Dermis microvascular lymphatic vessel endothelial cell (primary cell): ENCODE results near the gene RAMP3. TPM values are rescaled to one million over a fixed set of nuclear protein-coding genes. Genes with fewer than 3 reads are reported as not detected.
"Not testable (repeated sequence)": the region's sequence is repeated elsewhere in the genome, so short reads cannot be mapped to it uniquely, and the experiment has no call there.

Experiments
- DNase-seq, 2 donors: peaks; one replicate each; pipeline versions ENCODE4 v3.0.0 to v3.0.0-alpha.2; 2010; ENCODE audit warnings: low read depth in 2 of 2
- total RNA-seq: library from RNA; depleted of rRNA; stranded (reverse); fragments of >200 nt; gene quantifications from 2 replicates; pipeline ENCODE4 v1.2.1, GENCODE V29; 2014

Gene RAMP3
- total RNA-seq, 1 donor from 2014 or later: 32.3 TPM

- DNase-seq: no peak
These were observed 897 bp upstream of the RAMP3 start for GRCh38 chr7:45156516-45157272.

- no peak for DNase-seq
These were observed 322 bp upstream of the RAMP3 start for GRCh38 chr7:45157286-45157652.

- DNase-seq: no peak
These were observed 880 bp downstream of the RAMP3 start for GRCh38 chr7:45158471-45158870.

DNA sequence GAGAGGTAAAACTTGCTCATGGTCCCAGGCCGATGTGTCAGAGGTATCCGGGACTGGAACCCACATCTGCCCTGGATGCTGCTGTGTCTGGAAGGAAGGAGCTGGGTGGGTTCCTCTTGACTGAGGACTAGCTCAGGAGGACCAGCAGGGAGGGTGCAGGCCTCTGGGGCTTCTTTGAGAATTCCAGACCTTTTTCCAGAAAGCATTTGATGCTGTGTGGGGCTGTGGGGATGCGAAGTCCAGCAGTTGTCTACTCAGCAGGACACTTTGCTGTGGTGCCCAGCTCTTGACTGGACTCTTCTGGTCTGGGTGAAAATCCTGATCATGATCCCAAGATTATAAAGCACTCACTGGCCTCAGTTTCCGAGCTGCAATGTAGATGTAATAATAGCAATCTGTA is 1.7 kb downstream of the RAMP3 start:
- DNase-seq: no peak

- no peak for DNase-seq
These were observed 2.9 kb downstream of the RAMP3 start for GRCh38 chr7:45160417-45160881.

DNA sequence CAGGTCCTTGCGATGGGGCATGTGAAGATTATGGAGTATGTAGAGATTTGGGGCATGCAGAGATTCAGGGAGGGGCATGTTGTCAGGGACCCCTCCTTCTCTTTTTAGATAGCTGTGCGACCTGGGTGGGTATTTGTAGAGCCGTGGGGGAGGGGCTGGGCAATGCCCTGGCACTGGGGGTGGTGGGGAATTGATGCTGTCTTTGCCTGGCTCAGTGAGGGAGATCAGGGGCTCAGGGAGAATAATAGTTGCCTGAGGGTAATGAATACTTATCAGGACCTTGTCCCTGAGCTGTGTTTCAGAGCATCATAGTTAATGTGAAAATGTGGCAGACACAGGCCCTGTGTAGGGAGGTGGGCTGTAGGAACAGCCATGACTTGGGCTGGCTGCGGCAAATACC is 3.5 kb downstream of the RAMP3 start:
- DNase-seq: no peak

DNA sequence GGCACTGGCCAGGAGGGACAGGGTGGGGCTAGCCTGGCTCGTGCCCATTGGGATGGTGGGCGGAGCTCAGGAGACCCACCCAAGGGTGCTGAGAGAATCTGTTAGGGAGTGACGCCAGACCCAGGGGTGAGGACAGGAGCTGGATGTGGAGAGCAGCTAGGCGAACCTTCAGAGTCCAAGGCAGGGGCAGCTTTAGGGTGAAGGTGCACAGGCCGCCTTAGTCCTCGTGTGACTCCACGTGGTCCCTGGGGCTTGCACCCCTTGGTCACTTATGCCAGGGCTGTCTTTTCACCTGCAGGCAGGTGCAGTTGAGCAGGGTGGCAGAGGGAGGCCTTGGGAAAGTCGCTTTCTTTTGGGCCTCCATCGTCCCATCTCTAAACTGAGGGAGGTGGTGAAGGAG is 4.3 kb downstream of the RAMP3 start:
- DNase-seq: no peak

GRCh38 chr7:45162311-45162845 is 4.8 kb downstream of the RAMP3 start:
- DNase-seq: no peak

GRCh38 chr7:45162943-45163691 is 5.5 kb downstream of the RAMP3 start:
- DNase-seq: no peak

DNA sequence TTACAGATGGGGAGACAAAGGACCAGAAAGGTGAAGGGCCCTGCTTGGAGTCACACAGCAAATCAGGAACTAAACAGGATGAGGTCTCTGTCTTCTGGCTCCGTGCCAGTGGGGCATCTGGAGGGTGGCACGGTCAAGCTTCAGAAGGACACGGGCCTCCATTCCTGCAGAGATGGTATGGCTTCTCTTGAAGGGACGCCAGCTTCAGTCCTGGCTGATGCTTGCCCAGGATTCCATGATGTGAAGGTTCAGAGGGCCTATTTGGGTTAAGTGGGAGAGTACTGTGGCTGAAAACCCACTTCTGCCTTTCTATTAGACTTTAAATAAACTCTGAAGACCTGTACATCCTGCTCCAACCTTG is 6.1 kb downstream of the RAMP3 start:
- DNase-seq: no peak

GRCh38 chr7:45164271-45164670 is 6.7 kb downstream of the RAMP3 start:
- DNase-seq: not testable (repeated sequence)

DNA sequence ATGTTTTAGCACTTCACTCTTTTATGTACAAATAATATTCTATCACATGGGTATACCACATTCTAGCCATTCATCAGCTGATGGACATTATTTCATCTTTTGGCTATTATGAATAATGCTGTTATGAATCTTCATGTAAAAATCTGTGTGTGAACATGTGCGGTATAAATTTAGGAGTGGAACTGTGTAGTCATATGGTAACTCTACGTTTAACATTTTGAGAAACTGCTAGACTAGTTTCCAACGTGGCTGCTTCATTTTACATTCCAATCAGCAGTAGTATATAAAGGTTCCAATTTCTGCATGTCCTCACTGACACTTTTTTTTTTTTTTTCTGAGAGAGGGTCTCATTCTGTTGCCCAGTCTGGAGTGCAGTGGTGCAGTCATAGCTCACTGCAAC is 8.3 kb downstream of the RAMP3 start:
- no peak for DNase-seq

DNA sequence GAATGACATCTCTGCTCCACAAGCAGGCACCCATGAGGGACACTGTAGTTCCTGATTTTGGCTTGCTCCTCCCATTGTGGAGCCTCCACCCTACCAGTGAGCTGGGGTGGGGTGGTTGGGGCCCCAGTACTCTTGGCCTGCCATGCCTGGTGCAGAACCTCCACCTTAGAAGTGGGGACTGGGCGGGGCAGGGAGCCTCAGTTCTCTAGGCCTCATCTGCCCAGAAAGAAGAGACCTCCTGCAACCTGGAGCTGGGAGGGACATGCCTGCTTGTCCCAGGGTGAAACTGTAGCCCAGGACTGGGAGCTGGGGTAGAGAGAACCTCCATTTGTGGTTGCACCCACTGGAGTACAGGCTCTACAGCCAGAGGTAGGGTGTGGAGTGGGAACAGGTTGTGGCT is 14.4 kb downstream of the RAMP3 start:
- DNase-seq: no peak

- no peak for DNase-seq
These were observed 16.2 kb downstream of the RAMP3 start for GRCh38 chr7:45173596-45174327.

- DNase-seq: no peak
These were observed 16.7 kb downstream of the RAMP3 start for GRCh38 chr7:45174328-45174610.

- DNase-seq: no peak
These were observed 17.6 kb downstream of the RAMP3 start for GRCh38 chr7:45174966-45175765.

DNA sequence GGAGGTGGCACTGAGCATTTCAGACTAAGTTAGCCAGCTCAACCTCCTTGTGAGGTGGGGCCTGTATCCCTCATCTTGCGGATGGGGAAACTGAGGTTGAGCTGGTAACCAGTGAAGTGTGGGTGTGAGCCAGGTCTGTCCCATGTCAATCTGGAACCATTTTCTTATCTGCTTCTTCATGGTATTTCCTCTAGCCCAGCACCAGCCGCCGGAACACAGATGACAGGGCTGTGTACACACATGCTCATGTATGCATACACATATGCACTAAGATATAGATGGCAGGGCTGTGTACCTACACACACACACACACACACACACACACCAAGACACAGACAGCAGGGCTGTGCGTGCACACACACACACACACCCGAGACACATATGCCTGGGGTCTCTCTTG is 18.5 kb downstream of the RAMP3 start:
- no peak for DNase-seq

DNA sequence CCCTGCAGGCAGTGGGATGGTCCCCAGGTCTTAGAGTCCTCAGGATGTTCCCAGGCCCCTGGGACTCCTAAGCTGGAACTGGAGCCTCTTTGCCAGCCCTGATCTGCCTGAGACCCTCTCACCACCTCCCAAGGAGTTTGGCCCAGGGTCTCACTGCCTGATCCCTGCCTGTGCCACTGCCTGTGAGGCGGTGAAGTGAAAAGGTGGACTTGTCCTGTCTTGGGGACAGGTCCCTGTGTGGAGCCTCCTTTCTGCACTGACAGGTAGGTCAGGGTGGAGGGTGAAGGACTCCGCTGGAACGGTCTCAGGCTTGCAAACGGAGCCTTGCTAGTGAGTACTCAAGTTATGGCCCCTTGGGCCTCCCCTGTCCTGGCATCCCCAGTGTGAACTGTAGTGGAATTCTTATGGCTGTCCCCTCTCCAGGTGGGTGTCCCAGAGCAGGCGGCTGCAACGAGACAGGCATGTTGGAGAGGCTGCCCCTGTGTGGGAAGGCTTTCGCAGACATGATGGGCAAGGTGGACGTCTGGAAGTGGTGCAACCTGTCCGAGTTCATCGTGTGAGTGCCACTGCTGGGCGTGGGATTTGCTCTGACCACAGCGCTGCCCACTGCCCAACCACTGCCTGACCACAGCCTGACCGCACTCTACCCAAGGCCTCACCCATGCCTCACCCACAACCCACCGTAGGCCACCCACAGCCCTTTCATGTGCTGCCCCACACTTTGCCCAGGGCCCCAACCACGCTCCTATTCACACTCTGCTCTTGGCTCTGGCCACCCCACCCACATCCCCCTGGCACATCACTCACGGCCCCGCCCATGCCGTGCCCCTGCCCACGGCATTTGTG is 19.5 kb downstream of the RAMP3 start:
- no peak for DNase-seq

GRCh38 chr7:45177801-45178200 is 20.2 kb downstream of the RAMP3 start:
- DNase-seq: no peak
